Mucosa of descending colon (tissue), 3 donors: ENCODE results near the gene AKT3. TPM values are rescaled to one million over a fixed set of nuclear protein-coding genes. Genes with fewer than 3 reads are reported as not detected.

Source experiments
- ATAC-seq: fragments of 200-7000 bp; cut with Tn5 transposase; one replicate; pipeline ENCODE4 v1.9.1; 2020; ENCODE audit warnings: mild to moderate bottlenecking, moderate library complexity
- DNase-seq, 3 donors: peaks; one replicate each; pipeline ENCODE4 v3.0.0-alpha.2; 2020
- H3K36me3 ChIP-seq: fragments of 200-600 bp; one replicate; pipeline ENCODE4 v1.8.0; 2021; ENCODE audit warnings: low read depth, mild to moderate bottlenecking
- H3K4me1 ChIP-seq: fragments of 200-600 bp; one replicate; pipeline ENCODE4 v1.8.0; 2021; ENCODE audit warnings: low read depth, mild to moderate bottlenecking
- H3K4me3 ChIP-seq: fragments of 200-600 bp; one replicate; pipeline ENCODE4 v1.8.0; 2021; ENCODE audit warnings: mild to moderate bottlenecking
- H3K9me3 ChIP-seq: fragments of 200-600 bp; one replicate; pipeline ENCODE4 v1.8.0; 2021; ENCODE audit warnings: mild to moderate bottlenecking
- CTCF ChIP-seq: fragments of 200-600 bp; IDR thresholded peaks from one replicate; pipeline ENCODE4 v1.8.0; 2022; ENCODE audit warnings: antibody characterized with exemption, mild to moderate bottlenecking
- intact Hi-C, 2 donors: fragments of 100-400 bp; cut with DNase I in 1 of 2; cut with micrococcal nuclease in 1 of 2; formaldehyde crosslinking; loops; one replicate each; pipeline versions ENCODE4 v1.11.0 to v1.11.1; 2022; cut with DNase I, micrococcal nuclease
- total RNA-seq, 3 donors: library from RNA; stranded (reverse); fragmentation: NEBNext Ultra II Directional in 2 of 3; extraction: Animal tissue kit (Norgen Biotek cat#: 25700) in 2 of 3; gene quantifications; one replicate each; pipeline versions ENCODE4 v1.2.1 to v1.2.4, GENCODE V29; 2021 to 2023
- donor health status: DM: no; HTN: no; CAD: no; lungs with moderate emphysema.
- donor health status: DM: no; HTN: no; CAD: no.
- donor health status: DM: no; HTN: yes; CAD: no.

The AKT3 gene
- total RNA-seq, 3 donors from 2014 or later = 8.2 to 119 (median 12.6) TPM

DNA sequence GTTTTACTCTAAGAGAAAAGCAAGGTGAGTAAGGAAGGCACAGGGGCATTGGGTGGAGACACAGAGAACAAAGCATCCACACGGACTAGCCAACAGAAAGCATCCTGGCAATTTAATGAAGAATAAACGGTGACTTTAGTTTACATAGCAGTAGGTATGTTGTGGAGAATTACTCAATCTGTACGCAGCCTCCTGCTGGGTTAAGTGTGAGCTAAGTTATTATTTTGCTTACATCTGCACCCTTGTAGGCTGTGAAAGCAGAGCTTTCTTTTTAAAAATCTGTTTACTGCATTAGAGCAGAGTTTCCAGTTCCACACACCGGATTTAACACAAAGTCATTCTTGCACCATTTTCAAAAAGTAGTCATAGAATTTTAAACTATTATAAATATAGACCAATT is 144.5 kb downstream of the AKT3 start:
- Histone ChIP-seq H3K36me3 (no peaks in the 10 kb centered on the region), H3K4me1 (no peaks in the 10 kb centered on the region), H3K4me3 (no peak overlapping the region), H3K9me3 (no peaks in the 10 kb centered on the region)
- DNase-seq = no peak
- intact Hi-C loops = no loop called here
- ATAC-seq = no peak
- no peak for TF ChIP-seq CTCF

DNA sequence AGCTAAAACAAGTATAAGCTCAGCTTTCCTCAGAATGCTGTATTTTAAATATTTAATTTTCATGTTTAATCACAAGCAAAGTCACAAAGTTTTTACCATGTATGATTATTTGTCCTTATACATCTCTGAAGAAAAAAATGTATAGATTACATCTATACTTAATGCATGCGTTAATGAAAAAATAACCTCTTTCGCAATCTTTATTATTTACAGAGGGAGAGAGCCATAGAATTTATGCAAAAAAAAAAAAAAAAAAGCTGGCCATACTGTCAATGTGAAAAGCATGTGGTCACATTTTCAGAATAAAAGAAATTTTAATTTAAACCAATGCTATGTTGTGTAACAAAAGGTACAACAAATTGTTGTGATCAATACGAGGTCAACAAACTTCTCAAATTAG is 148.2 kb downstream of the AKT3 start:
- Histone ChIP-seq H3K36me3 (no peaks in the 10 kb centered on the region), H3K4me3 (no peak overlapping the region), H3K4me1 (no peaks in the 10 kb centered on the region), H3K9me3 (no peaks in the 10 kb centered on the region)
- DNase-seq = no peak
- no peak for ATAC-seq
- intact Hi-C loops = no loop called here
- TF ChIP-seq CTCF = no peak

DNA sequence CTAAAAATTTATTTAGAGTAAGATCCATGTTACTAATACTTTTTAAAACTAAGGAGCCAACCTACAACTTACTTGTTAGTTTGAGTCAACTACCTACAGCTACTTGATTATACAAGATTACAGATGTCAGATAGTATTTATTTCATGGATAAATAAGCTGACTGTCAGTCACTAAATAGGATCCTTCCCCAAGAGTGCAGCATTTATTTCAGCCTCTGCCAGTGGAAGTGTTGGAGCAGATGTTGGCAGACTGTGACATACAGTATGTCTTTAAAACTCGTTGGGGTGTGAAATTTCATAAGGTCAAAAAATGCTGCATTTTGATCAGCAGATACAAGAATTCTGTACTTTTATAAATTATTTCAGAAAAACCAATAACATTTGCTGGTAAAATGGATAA is 156.2 kb downstream of the AKT3 start:
- Histone ChIP-seq H3K36me3 (no peaks in the 10 kb centered on the region), H3K4me3 (no peak overlapping the region), H3K4me1 (no peaks in the 10 kb centered on the region), H3K9me3 (no peaks in the 10 kb centered on the region)
- ATAC-seq = no peak
- no peak for DNase-seq
- no peak for TF ChIP-seq CTCF
- intact Hi-C loops = no loop called here

GRCh38 chr1:243686159-243686558 is 163.9 kb downstream of the AKT3 start:
- Histone ChIP-seq H3K4me3 (no peak overlapping the region), H3K36me3 (no peaks in the 10 kb centered on the region), H3K4me1 (no peaks in the 10 kb centered on the region), H3K9me3 (no peaks in the 10 kb centered on the region)
- DNase-seq (no peak), ATAC-seq (no peak)
- intact Hi-C loops = no loop called here
- no peak for TF ChIP-seq CTCF

GRCh38 chr1:243680860-243681259 is 169.2 kb downstream of the AKT3 start:
- Histone ChIP-seq H3K4me3 (no peak overlapping the region), H3K4me1 (no peaks in the 10 kb centered on the region), H3K9me3 (no peaks in the 10 kb centered on the region), H3K36me3 (no peaks in the 10 kb centered on the region)
- ATAC-seq = no peak
- no peak for DNase-seq
- intact Hi-C loops = no loop called here
- no peak for TF ChIP-seq CTCF

DNA sequence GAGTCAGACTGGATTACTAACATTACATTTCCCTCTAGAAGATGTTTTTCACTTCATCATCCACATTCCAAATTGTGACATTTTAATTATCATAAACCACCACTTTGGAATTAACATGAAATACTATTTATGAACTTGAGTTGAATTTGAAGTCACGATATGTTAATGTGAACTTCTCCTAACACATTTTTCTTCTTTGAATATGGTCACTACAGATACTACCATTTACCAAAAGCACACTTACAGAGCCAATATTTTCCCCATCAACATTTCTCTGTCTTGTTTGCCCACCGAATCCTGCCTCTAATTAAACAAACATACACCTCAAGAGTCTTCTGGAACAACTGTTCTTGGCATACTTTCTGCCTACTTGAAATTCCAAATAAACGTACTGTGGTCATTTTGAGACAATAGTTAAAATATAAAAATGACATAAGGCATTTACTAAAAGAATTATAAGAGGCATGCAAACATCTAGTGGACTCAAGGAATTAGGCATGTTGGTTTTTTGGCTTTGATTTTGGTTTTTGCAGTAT is 177.4 kb downstream of the AKT3 start:
- Histone ChIP-seq H3K4me3 (no peak overlapping the region), H3K4me1 (no peaks in the 10 kb centered on the region), H3K36me3 (no peaks in the 10 kb centered on the region), H3K9me3 (no peaks in the 10 kb centered on the region)
- ATAC-seq (no peak), DNase-seq (no peak)
- TF ChIP-seq CTCF = no peak
- intact Hi-C loops = no loop called here
